Fibroblast of lung (primary cell): ENCODE results near the gene PLLP.

Source experiments
- EZH2 ChIP-seq: IDR thresholded peaks from 2 replicates; pipeline ENCODE4 v1.5.1; 2012; ENCODE audit warnings: low read length, control low read depth, mild to moderate bottlenecking; ENCODE audit errors: missing control alignments
- TF ChIP-seq, protein P1 (sequence below), 2 donors: IDR thresholded peaks in 1 of 2; conservative IDR thresholded peaks in 1 of 2; 1 replicate in 1 of 2; 2 replicates in 1 of 2; pipeline ENCODE4 v1.5.1; 2011 to 2012; ENCODE audit warnings: low read length in 2 of 2, control low read depth in 1 of 2, inconsistent platforms in 1 of 2, low read depth in 1 of 2, mild to moderate bottlenecking in 1 of 2

DNA sequence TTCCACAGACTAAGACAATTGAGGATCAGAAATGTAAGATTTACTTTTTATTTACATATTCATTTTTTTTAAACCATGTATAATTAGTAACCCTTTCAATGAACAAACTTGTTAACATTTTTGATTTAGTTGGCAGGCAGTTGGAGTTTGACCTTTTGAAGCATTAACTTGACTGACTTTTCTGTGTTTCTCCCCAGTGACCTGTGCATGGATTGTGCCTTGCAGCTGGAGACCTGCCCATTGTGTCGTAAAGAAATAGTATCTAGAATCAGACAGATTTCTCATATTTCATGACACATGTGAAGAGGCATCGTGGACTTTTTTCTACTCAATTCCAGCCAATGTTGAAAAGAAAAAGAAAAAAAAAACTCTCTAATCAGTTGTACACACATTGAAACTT lies 45.8 kb downstream of the PLLP start:
- TF ChIP-seq, protein P1, sequence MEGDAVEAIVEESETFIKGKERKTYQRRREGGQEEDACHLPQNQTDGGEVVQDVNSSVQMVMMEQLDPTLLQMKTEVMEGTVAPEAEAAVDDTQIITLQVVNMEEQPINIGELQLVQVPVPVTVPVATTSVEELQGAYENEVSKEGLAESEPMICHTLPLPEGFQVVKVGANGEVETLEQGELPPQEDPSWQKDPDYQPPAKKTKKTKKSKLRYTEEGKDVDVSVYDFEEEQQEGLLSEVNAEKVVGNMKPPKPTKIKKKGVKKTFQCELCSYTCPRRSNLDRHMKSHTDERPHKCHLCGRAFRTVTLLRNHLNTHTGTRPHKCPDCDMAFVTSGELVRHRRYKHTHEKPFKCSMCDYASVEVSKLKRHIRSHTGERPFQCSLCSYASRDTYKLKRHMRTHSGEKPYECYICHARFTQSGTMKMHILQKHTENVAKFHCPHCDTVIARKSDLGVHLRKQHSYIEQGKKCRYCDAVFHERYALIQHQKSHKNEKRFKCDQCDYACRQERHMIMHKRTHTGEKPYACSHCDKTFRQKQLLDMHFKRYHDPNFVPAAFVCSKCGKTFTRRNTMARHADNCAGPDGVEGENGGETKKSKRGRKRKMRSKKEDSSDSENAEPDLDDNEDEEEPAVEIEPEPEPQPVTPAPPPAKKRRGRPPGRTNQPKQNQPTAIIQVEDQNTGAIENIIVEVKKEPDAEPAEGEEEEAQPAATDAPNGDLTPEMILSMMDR (conservative IDR thresholded peaks at IDR 0.05 in 1 of 2, IDR thresholded peaks at IDR 0.05 in 1 of 2; ENCODE audit: low read depth in 1 of 2, low read length in 2 of 2) = no peak
- no peak for TF ChIP-seq EZH2
